Prostate gland (tissue), 2 donors: ENCODE measurements around the gene MRGPRX4.

Source experiments
- POLR2A ChIP-seq: fragments of 450-650 bp; IDR thresholded peaks from one replicate; pipeline ENCODE4 v1.6.1; 2016; ENCODE audit warnings: antibody characterized with exemption, mild to moderate bottlenecking
- POLR2AphosphoS5 ChIP-seq: sonication (generic); formaldehyde crosslinking; IDR thresholded peaks from one replicate; pipeline ENCODE4 v1.6.1; 2017; ENCODE audit warnings: antibody characterized with exemption
- TF ChIP-seq, protein P1 (sequence below), 4 experiments: fragments of 200-600 bp in 2 of 4; fragments of 450-650 bp in 2 of 4; sonication (generic) in 2 of 4; IDR thresholded peaks; 1 replicate in 3 of 4; 2 replicates in 1 of 4; pipeline ENCODE4 v1.5.1; 2016 to 2019; ENCODE audit warnings: antibody characterized with exemption in 4 of 4, mild to moderate bottlenecking in 2 of 4, moderate library complexity in 2 of 4

DNA sequence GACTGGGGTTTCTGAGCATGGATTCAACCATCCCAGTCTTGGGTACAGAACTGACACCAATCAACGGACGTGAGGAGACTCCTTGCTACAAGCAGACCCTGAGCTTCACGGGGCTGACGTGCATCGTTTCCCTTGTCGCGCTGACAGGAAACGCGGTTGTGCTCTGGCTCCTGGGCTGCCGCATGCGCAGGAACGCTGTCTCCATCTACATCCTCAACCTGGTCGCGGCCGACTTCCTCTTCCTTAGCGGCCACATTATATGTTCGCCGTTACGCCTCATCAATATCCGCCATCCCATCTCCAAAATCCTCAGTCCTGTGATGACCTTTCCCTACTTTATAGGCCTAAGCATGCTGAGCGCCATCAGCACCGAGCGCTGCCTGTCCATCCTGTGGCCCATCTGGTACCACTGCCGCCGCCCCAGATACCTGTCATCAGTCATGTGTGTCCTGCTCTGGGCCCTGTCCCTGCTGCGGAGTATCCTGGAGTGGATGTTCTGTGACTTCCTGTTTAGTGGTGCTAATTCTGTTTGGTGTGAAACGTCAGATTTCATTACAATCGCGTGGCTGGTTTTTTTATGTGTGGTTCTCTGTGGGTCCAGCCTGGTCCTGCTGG lies 35.3 kb upstream of the MRGPRX4 start:
- TF ChIP-seq POLR2AphosphoS5, result no peak
- TF ChIP-seq, protein P1, sequence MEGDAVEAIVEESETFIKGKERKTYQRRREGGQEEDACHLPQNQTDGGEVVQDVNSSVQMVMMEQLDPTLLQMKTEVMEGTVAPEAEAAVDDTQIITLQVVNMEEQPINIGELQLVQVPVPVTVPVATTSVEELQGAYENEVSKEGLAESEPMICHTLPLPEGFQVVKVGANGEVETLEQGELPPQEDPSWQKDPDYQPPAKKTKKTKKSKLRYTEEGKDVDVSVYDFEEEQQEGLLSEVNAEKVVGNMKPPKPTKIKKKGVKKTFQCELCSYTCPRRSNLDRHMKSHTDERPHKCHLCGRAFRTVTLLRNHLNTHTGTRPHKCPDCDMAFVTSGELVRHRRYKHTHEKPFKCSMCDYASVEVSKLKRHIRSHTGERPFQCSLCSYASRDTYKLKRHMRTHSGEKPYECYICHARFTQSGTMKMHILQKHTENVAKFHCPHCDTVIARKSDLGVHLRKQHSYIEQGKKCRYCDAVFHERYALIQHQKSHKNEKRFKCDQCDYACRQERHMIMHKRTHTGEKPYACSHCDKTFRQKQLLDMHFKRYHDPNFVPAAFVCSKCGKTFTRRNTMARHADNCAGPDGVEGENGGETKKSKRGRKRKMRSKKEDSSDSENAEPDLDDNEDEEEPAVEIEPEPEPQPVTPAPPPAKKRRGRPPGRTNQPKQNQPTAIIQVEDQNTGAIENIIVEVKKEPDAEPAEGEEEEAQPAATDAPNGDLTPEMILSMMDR (IDR thresholded peaks at IDR 0.05), result no peak
- no peak for TF ChIP-seq POLR2A
